UCSD-AML1 (cell line): ENCODE data around the gene ZNF620.
A peak's percentile ranks its signal among the peaks of the same experiment; 100 is the strongest.
"Not testable (repeated sequence)": the region's sequence is repeated elsewhere in the genome, so short reads cannot be mapped to it uniquely, and the experiment has no call there.

Source experiments
- DNase-seq: peaks from one replicate; lab custom pipeline; 2025; ENCODE audit not compliant: unreplicated experiment; lab: John Stamatoyannopoulos, UW

The ZNF620 gene

GRCh38 chr3:40505599-40506462 is at the start of gene ZNF620:
ZNF620 (plus strand) TSS chr3:40506039; CDS start chr3:40506353, 314 bp downstream.
- peak; percentile 80 for DNase-seq

DNA sequence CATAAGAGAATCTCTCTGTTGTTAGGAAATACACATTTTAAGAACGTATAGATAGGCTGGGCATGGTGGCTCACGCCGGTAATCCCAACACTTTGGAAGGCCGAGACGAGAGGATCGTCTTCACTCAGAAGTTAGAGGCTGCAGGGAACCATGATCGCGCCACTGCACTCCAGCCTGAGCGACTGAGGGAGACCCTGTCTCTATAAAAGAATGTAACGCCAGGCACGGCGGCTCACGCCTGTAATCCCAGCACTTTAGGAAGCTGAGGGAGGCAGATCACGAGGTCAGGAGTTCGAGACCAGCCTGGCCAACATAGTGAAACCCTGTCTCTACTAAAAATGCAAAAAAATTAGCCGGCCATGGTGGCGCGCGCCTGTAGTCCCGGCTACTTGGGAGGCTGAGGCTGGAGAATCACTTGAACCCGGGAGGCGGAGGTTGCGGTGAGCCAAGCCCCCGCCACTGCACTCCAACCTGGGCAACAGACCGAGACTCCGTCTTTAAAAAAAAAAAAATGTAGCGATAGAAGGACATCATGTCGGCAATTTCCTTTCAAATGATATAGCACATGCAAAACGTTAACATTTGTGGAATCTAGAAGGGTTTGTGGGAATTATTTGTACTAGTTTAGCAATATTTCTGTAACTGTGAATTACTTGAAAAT is 49.4 kb upstream of the ZNF620 start:
- no peak for DNase-seq

- peak; percentile 94 for DNase-seq
Measured at GRCh38 chr3:40456940-40457823, 48.7 kb upstream of the ZNF620 start, which contains the start of gene RPL14. RPL14 (plus strand) TSS chr3:40457339; CDS start chr3:40457472, 133 bp downstream.

DNA sequence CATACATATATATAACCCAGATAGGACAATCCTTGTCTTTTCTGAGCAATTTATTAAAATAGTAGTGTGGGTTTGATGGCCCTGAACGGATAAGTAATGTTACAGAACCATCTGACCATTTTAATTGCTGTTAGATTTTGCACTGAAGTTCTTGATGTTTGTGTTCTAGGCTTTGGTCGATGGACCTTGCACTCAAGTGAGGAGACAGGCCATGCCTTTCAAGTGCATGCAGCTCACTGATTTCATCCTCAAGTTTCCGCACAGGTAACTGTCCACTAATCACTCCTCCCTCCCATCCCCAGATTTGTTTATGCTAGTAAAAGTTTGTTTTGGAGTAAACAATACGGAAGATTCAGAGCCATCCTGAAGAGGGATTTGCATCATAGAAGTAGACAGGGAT is 47.4 kb upstream of the ZNF620 start:
- no peak for DNase-seq

DNA sequence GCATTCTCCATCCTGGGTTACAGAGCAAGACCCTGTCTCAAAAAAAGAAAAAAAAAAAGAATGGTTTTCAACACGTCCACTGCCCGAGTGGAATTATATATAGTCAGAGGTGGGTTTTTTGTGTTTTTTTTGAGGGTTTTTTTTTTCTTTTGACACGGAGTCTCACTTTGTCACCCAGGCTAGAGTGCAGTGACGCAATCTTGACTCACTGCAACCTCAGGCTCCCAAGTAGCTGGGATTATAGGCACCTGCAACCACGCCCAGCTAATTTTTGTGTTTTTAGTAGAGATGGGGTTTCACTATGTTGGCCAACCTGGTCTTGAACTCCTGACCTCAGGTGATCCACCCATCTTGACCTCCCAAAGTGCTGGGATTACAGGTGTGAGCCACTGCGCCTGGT is 45.4 kb upstream of the ZNF620 start:
- not testable (repeated sequence) for DNase-seq

- no peak for DNase-seq
Measured at GRCh38 chr3:40461161-40461560, 44.7 kb upstream of the ZNF620 start.

- DNase-seq, result not testable (repeated sequence)
Measured at GRCh38 chr3:40462838-40463237, 43.0 kb upstream of the ZNF620 start.

- no peak for DNase-seq
Measured at GRCh38 chr3:40463579-40463978, 42.3 kb upstream of the ZNF620 start.

DNA sequence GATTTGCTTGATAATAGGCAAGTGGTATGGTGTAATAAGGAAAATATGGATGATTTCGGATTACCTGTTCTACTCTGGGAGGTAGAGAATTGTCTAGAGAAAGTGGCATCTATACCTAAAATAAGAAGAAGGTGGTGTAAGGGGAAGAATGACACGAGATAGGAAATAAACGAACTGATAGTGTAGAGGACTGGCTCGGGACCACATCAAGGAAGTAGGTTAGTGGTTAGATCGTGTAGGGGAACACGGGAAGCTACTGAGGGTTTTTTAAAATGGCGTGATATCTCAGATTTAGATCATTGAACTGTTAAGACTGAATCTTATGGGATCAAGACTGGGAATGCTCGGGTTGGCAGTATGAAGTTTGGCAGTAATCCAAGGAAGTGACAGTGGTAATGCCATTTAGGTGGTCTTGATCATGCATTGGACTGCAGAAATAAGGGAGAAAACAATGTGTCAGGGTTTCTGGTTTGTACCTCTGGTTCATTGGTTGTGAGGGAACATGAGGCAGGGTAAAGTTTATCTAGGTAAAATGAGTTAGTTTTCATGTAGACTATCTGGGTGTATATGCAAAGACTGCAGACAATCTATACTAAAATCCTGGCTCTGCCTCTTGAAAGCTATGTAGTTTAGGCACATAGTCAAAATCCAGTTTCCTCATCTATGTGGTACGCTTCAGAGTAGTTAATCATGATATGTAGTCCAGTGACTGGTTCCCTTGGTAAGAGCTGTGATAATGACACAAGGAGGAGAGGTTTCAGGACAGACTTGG is 41.3 kb upstream of the ZNF620 start:
- no peak for DNase-seq

GRCh38 chr3:40465111-40465407 is 40.8 kb upstream of the ZNF620 start:
- no peak for DNase-seq

DNA sequence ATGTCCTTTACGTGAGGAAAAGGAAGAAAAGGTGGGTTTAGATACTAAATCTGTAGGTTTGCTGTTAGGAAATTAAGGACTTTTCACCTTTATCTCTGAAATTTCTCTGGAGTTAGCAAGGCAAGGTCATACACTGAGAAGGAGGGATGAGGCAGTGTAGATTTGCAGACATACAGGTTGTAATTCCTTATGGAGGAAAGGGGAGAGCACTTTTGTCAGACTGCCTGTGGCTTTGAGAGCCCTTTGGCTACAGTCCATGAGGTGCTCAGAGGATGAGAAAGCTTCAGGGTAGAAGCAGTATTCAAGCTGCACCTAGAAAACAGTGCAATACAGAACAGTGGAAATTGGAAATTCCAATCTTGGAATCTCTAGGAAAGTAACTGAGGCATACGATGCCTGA is 40.4 kb upstream of the ZNF620 start:
- DNase-seq, result no peak

- no peak for DNase-seq
Measured at GRCh38 chr3:40468018-40468417, 37.8 kb upstream of the ZNF620 start.

- no peak for DNase-seq
Measured at GRCh38 chr3:40470701-40471100, 35.1 kb upstream of the ZNF620 start.

DNA sequence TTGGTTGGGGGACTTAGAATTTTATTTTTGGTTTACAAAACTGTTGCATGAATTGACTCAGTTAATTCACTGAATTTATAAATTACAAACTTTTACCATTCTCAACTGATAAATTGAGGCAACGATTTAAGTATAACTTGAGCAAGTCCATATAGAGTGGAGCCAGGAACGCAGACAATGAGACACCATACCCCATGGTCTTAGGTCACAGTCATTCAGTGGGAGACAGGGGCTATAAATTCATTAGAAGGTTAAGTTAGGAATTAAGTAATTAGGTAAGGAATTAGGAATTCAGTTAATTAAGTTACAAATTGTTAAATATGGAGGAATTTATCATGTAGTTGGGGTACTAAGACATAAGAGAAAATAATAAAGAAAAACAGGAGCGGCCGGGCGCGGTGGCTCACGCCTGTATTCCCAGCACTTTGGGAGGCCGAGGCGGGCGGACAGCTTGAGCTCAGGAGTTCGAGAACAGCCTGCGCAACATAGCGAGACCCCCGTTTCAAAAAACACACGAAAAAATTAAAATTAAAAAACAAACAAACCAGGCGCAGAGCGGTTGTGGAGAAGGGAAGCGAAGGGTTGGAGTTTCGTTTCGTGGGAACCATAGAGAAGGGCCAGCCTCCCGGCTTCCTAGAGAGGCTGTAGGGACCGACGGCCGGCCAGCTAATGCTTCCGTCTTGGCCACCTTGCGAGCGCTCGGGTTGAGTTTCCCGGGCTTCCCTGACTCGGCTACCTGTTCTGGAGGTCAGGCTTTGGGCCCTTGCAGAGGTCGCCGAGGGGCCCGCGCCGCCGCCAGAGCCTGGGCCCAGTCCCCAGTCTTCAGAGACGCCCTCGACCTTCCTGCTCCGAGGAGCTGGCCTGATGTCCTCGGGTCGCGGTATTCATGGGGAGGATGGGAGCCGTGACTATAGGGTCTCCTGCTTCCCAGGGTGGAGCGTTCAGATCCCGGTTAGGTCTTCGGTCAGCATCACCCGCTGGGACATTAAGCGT is 29.1 kb upstream of the ZNF620 start, which contains the start of gene ZNF619:
TSS of gene ZNF619 (plus strand) at position 645 of the 993 bp plus-strand sequence. CDS start 858 bp downstream, outside the sequence.
- peak; percentile 72 for DNase-seq

- no peak for DNase-seq
Measured at GRCh38 chr3:40477666-40478065, 28.2 kb upstream of the ZNF620 start.

- DNase-seq, result no peak
Measured at GRCh38 chr3:40487172-40487571, 18.7 kb upstream of the ZNF620 start.

- no peak for DNase-seq
Measured at GRCh38 chr3:40490916-40491315, 14.9 kb upstream of the ZNF620 start.

DNA sequence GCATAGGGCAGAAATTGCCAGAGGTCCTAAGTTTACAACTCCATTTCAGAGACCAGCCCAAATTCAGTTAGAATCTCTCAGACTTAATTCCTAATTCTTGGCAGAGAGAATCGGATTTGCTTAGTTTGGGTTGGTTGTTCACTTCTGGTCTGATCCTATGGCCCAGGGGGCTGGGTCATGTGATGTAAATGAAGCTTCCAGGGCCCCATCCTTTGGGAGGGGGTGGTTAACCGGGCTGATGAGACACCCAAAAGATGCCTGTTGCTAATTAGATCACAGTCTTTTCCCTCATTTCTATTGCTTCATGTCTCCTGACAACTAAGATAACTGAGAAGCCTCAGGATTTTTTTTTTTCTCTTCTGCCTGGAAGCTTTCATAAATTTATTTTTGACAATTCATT is 11.1 kb upstream of the ZNF620 start:
- no peak for DNase-seq

GRCh38 chr3:40497288-40497687 is 8.6 kb upstream of the ZNF620 start:
- DNase-seq, result no peak
